T-helper 17 cell (primary cell): ENCODE measurements around the gene DHX30. TPM values are rescaled to one million over a fixed set of nuclear protein-coding genes. Genes with fewer than 3 reads are reported as not detected.

Experiments used
- ATAC-seq: fragments of 150-1000 bp; cut with Tn5 transposase; 2 replicates; pipeline ENCODE4 v1.10.0; 2021; ENCODE audit warnings: mild to moderate bottlenecking, moderate library complexity
- DNase-seq, 3 donors: peaks; one replicate each; pipeline versions ENCODE4 v3.0.0 to v3.0.0-alpha.2; 2020 to 2021
- H3K9me3 ChIP-seq: one replicate; pipeline ENCODE4 v1.7.0; 2013; ENCODE audit warnings: low read length, mild to moderate bottlenecking; ENCODE audit not compliant: control insufficient read depth, poor library complexity, severe bottlenecking
- H3K27ac Mint-ChIP-seq: one replicate; pipeline ENCODE4 v1.8.0; 2022; ENCODE audit warnings: mild to moderate bottlenecking, moderate library complexity, mixed read lengths
- H3K27me3 Mint-ChIP-seq: one replicate; pipeline ENCODE4 v1.8.0; 2022; ENCODE audit warnings: mixed read lengths
- H3K36me3 Mint-ChIP-seq: one replicate; pipeline ENCODE4 v1.8.0; 2022; ENCODE audit warnings: low read depth, mixed read lengths
- H3K4me1 Mint-ChIP-seq: one replicate; pipeline ENCODE4 v1.8.0; 2022; ENCODE audit warnings: mild to moderate bottlenecking, mixed read lengths
- H3K4me3 Mint-ChIP-seq: one replicate; pipeline ENCODE4 v1.8.0; 2022; ENCODE audit warnings: mild to moderate bottlenecking, moderate library complexity, mixed read lengths
- total RNA-seq, 4 donors: library from RNA in 2 of 4; stranded (reverse) in 2 of 4; gene quantifications; one replicate each; pipeline ENCODE4 v1.2.3 and lab custom pipeline; 2022 to 2026

DHX30 gene
- total RNA-seq, 2 donors from 2014 or later, result 66.8 to 74.2 TPM

GRCh38 chr3:47781685-47782445 lies 21.1 kb upstream of the DHX30 start, which contains the start of gene SMARCC1:
SMARCC1 (minus strand) TSS chr3:47781893; CDS start chr3:47781797, 96 bp downstream.
- H3K4me1 Mint-ChIP-seq, result peaks cover 17% of the 10 kb centered on the region
- DNase-seq (peak; percentile 96 to 98 (median 97)), ATAC-seq (peak; percentile 90)
- peak within 1 kb of the TSS; percentile 96 for H3K4me3 Mint-ChIP-seq
- H3K27me3 Mint-ChIP-seq, result no peaks in the 10 kb centered on the region
- peak within 1 kb of the TSS; percentile 99 for H3K27ac Mint-ChIP-seq
- no peaks in the 10 kb centered on the region for H3K9me3 ChIP-seq
- no peaks in the 10 kb centered on the region for H3K36me3 Mint-ChIP-seq

GRCh38 chr3:47782446-47783308 lies 20.3 kb upstream of the DHX30 start:
- H3K9me3 ChIP-seq, result no peaks in the 10 kb centered on the region
- peak overlapping the region; percentile 99 for H3K27ac Mint-ChIP-seq
- H3K27me3 Mint-ChIP-seq, result no peaks in the 10 kb centered on the region

GRCh38 chr3:47783673-47784072 lies 19.3 kb upstream of the DHX30 start:
- H3K27me3 Mint-ChIP-seq, result no peaks in the 10 kb centered on the region
- DNase-seq (no peak), ATAC-seq (no peak)
- H3K36me3 Mint-ChIP-seq, result no peaks in the 10 kb centered on the region
- no peaks in the 10 kb centered on the region for H3K9me3 ChIP-seq
- peaks cover 17% of the 10 kb centered on the region for H3K4me1 Mint-ChIP-seq
- H3K27ac Mint-ChIP-seq, result no peak overlapping the region
- H3K4me3 Mint-ChIP-seq, result no peak overlapping the region

More at GRCh38 chr3:47782446-47783308, 20.3 kb upstream of the DHX30 start:
- H3K4me3 Mint-ChIP-seq, result peak overlapping the region; percentile 96
- no peaks in the 10 kb centered on the region for H3K36me3 Mint-ChIP-seq
- H3K4me1 Mint-ChIP-seq, result peaks cover 17% of the 10 kb centered on the region
- DNase-seq (no peak), ATAC-seq (no peak)

GRCh38 chr3:47791193-47791855 lies 11.6 kb upstream of the DHX30 start:
- no peak for DNase-seq
- Mint-ChIP-seq H3K36me3 (no peaks in the 10 kb centered on the region), H3K4me3 (no peak overlapping the region), H3K27ac (no peak overlapping the region), H3K4me1 (no peaks in the 10 kb centered on the region), H3K27me3 (no peaks in the 10 kb centered on the region)
- ATAC-seq, result no peak
- no peaks in the 10 kb centered on the region for H3K9me3 ChIP-seq

- DNase-seq (no peak), ATAC-seq (no peak)
- Mint-ChIP-seq H3K27ac (no peak overlapping the region), H3K27me3 (no peaks in the 10 kb centered on the region), H3K36me3 (no peaks in the 10 kb centered on the region), H3K4me1 (no peaks in the 10 kb centered on the region), H3K4me3 (no peak overlapping the region)
- H3K9me3 ChIP-seq, result no peaks in the 10 kb centered on the region
These were observed 10.2 kb upstream of the DHX30 start for GRCh38 chr3:47792699-47793098.

GRCh38 chr3:47794544-47794943 lies 8.4 kb upstream of the DHX30 start:
- no peaks in the 10 kb centered on the region for H3K27me3 Mint-ChIP-seq
- H3K4me3 Mint-ChIP-seq, result no peak overlapping the region
- no peaks in the 10 kb centered on the region for H3K36me3 Mint-ChIP-seq
- H3K4me1 Mint-ChIP-seq, result no peaks in the 10 kb centered on the region
- DNase-seq (no peak), ATAC-seq (no peak)
- H3K27ac Mint-ChIP-seq, result no peak overlapping the region
- H3K9me3 ChIP-seq, result no peaks in the 10 kb centered on the region

- no peaks in the 10 kb centered on the region for H3K36me3 Mint-ChIP-seq
- H3K27me3 Mint-ChIP-seq, result no peaks in the 10 kb centered on the region
- no peak overlapping the region for H3K27ac Mint-ChIP-seq
- no peaks in the 10 kb centered on the region for H3K9me3 ChIP-seq
- H3K4me3 Mint-ChIP-seq, result no peak overlapping the region
- peaks cover 14% of the 10 kb centered on the region for H3K4me1 Mint-ChIP-seq
- ATAC-seq (no peak), DNase-seq (no peak)
These were observed 3.2 kb upstream of the DHX30 start for GRCh38 chr3:47799733-47800132.

- H3K27me3 Mint-ChIP-seq, result no peaks in the 10 kb centered on the region
- H3K27ac Mint-ChIP-seq, result peak overlapping the region; percentile 92
- ATAC-seq (no peak), DNase-seq (no peak)
- H3K36me3 Mint-ChIP-seq, result no peaks in the 10 kb centered on the region
- peaks cover 14% of the 10 kb centered on the region for H3K4me1 Mint-ChIP-seq
- H3K4me3 Mint-ChIP-seq, result peak overlapping the region; percentile 96
- no peaks in the 10 kb centered on the region for H3K9me3 ChIP-seq
These were observed 615 bp downstream of the DHX30 start for GRCh38 chr3:47803480-47804025.

- H3K36me3 Mint-ChIP-seq, result no peaks in the 10 kb centered on the region
- H3K4me3 Mint-ChIP-seq, result no peak overlapping the region
- H3K4me1 Mint-ChIP-seq, result peaks cover 14% of the 10 kb centered on the region
- no peaks in the 10 kb centered on the region for H3K27me3 Mint-ChIP-seq
- DNase-seq, result no peak
- H3K9me3 ChIP-seq, result no peaks in the 10 kb centered on the region
- no peak overlapping the region for H3K27ac Mint-ChIP-seq
- no peak for ATAC-seq
These were observed 1.6 kb downstream of the DHX30 start for GRCh38 chr3:47804577-47804976.

GRCh38 chr3:47813551-47814177 lies 10.7 kb downstream of the DHX30 start:
- Mint-ChIP-seq H3K4me1 (peaks cover 5% of the 10 kb centered on the region), H3K27me3 (no peaks in the 10 kb centered on the region), H3K4me3 (no peak overlapping the region), H3K27ac (peak overlapping the region; percentile 37), H3K36me3 (peaks cover 5% of the 10 kb centered on the region)
- DNase-seq (no peak), ATAC-seq (no peak)
- H3K9me3 ChIP-seq, result no peaks in the 10 kb centered on the region

GRCh38 chr3:47817609-47818008 lies 14.7 kb downstream of the DHX30 start:
- DNase-seq (no peak), ATAC-seq (no peak)
- H3K27me3 Mint-ChIP-seq, result no peaks in the 10 kb centered on the region
- no peak overlapping the region for H3K4me3 Mint-ChIP-seq
- no peaks in the 10 kb centered on the region for H3K9me3 ChIP-seq
- H3K4me1 Mint-ChIP-seq, result peaks cover 3% of the 10 kb centered on the region
- H3K36me3 Mint-ChIP-seq, result peaks cover 2% of the 10 kb centered on the region
- no peak overlapping the region for H3K27ac Mint-ChIP-seq

- peak; percentile 99 for ATAC-seq
- H3K9me3 ChIP-seq, result no peaks in the 10 kb centered on the region
- DNase-seq, result peak; percentile 75 to 76 (median 76)
- peak overlapping the region; percentile 91 for H3K4me3 Mint-ChIP-seq
- H3K36me3 Mint-ChIP-seq, result no peaks in the 10 kb centered on the region
- H3K27me3 Mint-ChIP-seq, result no peaks in the 10 kb centered on the region
- H3K4me1 Mint-ChIP-seq, result peaks cover 22% of the 10 kb centered on the region
- H3K27ac Mint-ChIP-seq, result peak overlapping the region; percentile 91
These were observed 21.9 kb downstream of the DHX30 start for GRCh38 chr3:47824541-47825473.
